A673 (cell line): ENCODE results near the gene SCRN2. TPM values are rescaled to one million over a fixed set of nuclear protein-coding genes. Genes with fewer than 3 reads are reported as not detected.

Experiments used
- BruUV-seq: library from RNA; stranded (reverse); fragments of 400-500 nt; replicated peaks from 2 replicates; lab custom pipeline; 2021; lab: Mats Ljungman, UMichigan
- CTCF ChIA-PET: fragments of 300-600 bp; sonication (Branson Sonifier 250); formaldehyde crosslinking; loops from one replicate; lab custom pipeline; 2022; ENCODE audit warnings: antibody characterized with exemption; lab: Charles Lee
- POLR2A ChIA-PET: fragments of 300-600 bp; sonication (Branson Sonifier 250); formaldehyde crosslinking; loops from one replicate; lab custom pipeline; 2022; ENCODE audit warnings: antibody characterized with exemption; ENCODE audit not compliant: low non-redundant PET; lab: Charles Lee
- DNase-seq: peaks from one replicate; pipeline ENCODE4 v3.0.0-alpha.2; 2015; ENCODE audit warnings: low spot score
- H3K27ac ChIP-seq: fragments of 200-600 bp; sonication (generic); 2 replicates; pipeline ENCODE4 v1.5.1; 2016; ENCODE audit warnings: mixed run types, low read depth, mild to moderate bottlenecking, mixed read lengths, antibody characterized with exemption, low read length; ENCODE audit not compliant: poor library complexity, severe bottlenecking
- H3K27me3 ChIP-seq: fragments of 200-600 bp; sonication (generic); replicated peaks from 2 replicates; pipeline ENCODE4 v1.6.1; 2017; ENCODE audit warnings: mixed run types, low read depth, mild to moderate bottlenecking, mixed read lengths, antibody characterized with exemption, low read length; ENCODE audit not compliant: insufficient read depth, poor library complexity
- H3K36me3 ChIP-seq: fragments of 200-600 bp; sonication (generic); 2 replicates; pipeline ENCODE4 v1.6.1; 2016; ENCODE audit warnings: mixed run types, mild to moderate bottlenecking, mixed read lengths, antibody characterized with exemption, low read length; ENCODE audit not compliant: insufficient read depth, poor library complexity, severe bottlenecking
- H3K4me1 ChIP-seq: fragments of 200-600 bp; sonication (generic); 2 replicates; pipeline ENCODE4 v1.6.1; 2017; ENCODE audit warnings: mixed run types, mild to moderate bottlenecking, mixed read lengths, antibody characterized with exemption, low read length; ENCODE audit not compliant: insufficient read depth, poor library complexity, severe bottlenecking
- H3K4me3 ChIP-seq: fragments of 200-600 bp; sonication (generic); 2 replicates; pipeline ENCODE4 v1.5.1; 2016; ENCODE audit warnings: low read depth, mixed run types, mild to moderate bottlenecking, mixed read lengths, low read length; ENCODE audit not compliant: poor library complexity, severe bottlenecking
- H3K9me3 ChIP-seq: fragments of 200-600 bp; sonication (generic); 2 replicates; pipeline ENCODE4 v1.6.1; 2016; ENCODE audit warnings: mixed run types, low read depth, mild to moderate bottlenecking, mixed read lengths, antibody characterized with exemption, low read length; ENCODE audit not compliant: poor library complexity, severe bottlenecking
- CTCF ChIP-seq: fragments of 300-800, 200-600 bp; sonication (generic); conservative IDR thresholded peaks from 2 replicates; pipeline ENCODE4 v1.5.1; 2017; ENCODE audit warnings: low read depth, mild to moderate bottlenecking, antibody characterized with exemption, low read length, moderate library complexity, mixed read lengths
- EZH2 ChIP-seq: fragments of 200-600 bp; sonication (generic); IDR thresholded peaks from 2 replicates; pipeline ENCODE4 v1.6.1; 2017; ENCODE audit warnings: borderline replicate concordance, low read depth, mild to moderate bottlenecking, mixed read lengths, antibody characterized with exemption, low read length; ENCODE audit not compliant: poor library complexity, severe bottlenecking
- intact Hi-C: fragments of 100-400 bp; cut with micrococcal nuclease; formaldehyde crosslinking; loops from one replicate; pipeline ENCODE4 v1.10.0; 2022; ENCODE audit not compliant: unreplicated experiment
- total RNA-seq: library from RNA; stranded (reverse); gene quantifications from 2 replicates; pipeline ENCODE4 v1.2.3, GENCODE V29; 2021

Gene SCRN2
- total RNA-seq, 1 experiment from 2014 or later = 6.2 TPM

- intact Hi-C loops = no loop called here
- ChIA-PET CTCF (no interaction called here), POLR2A (no interaction called here)
- no peaks in the 10 kb centered on the region for H3K9me3 ChIP-seq
- no peak overlapping the region for H3K27ac ChIP-seq
- no peak overlapping the region for H3K4me3 ChIP-seq
- H3K27me3 ChIP-seq = peaks cover 3% of the 10 kb centered on the region
- no TSS peak for BruUV-seq
- H3K36me3 ChIP-seq = no peaks in the 10 kb centered on the region
- no peaks in the 10 kb centered on the region for H3K4me1 ChIP-seq
- no peak for DNase-seq
- TF ChIP-seq EZH2 (no peak), CTCF (no peak)
Observed at GRCh38 chr17:47875011-47875985, 34.2 kb upstream of the SCRN2 start.

- intact Hi-C loops = no loop called here
- H3K4me3 ChIP-seq = no peak overlapping the region
- peaks cover 3% of the 10 kb centered on the region for H3K27me3 ChIP-seq
- H3K36me3 ChIP-seq = no peaks in the 10 kb centered on the region
- ChIA-PET POLR2A (no interaction called here), CTCF (no interaction called here)
- TF ChIP-seq CTCF (no peak), EZH2 (no peak)
- no peaks in the 10 kb centered on the region for H3K4me1 ChIP-seq
- DNase-seq = no peak
- no peak overlapping the region for H3K27ac ChIP-seq
- no TSS peak for BruUV-seq
- H3K9me3 ChIP-seq = no peaks in the 10 kb centered on the region
Observed at GRCh38 chr17:47873200-47874090, 32.4 kb upstream of the SCRN2 start.

GRCh38 chr17:47872651-47873161, 31.6 kb upstream of the SCRN2 start:
- Histone ChIP-seq H3K9me3 (no peaks in the 10 kb centered on the region), H3K4me3 (no peak overlapping the region), H3K27me3 (peaks cover 3% of the 10 kb centered on the region), H3K4me1 (no peaks in the 10 kb centered on the region), H3K27ac (no peak overlapping the region), H3K36me3 (no peaks in the 10 kb centered on the region)
- intact Hi-C loops = no loop called here
- TF ChIP-seq CTCF (no peak), EZH2 (no peak)
- ChIA-PET CTCF (no interaction called here), POLR2A (no interaction called here)
- DNase-seq = no peak
- no TSS peak for BruUV-seq
